Testis (tissue), 2 donors: ENCODE data around the gene TOMM40L.

Experiments
- POLR2A ChIP-seq: fragments of 450-650 bp; IDR thresholded peaks from one replicate; pipeline ENCODE4 v1.6.1; 2017; ENCODE audit warnings: antibody characterized with exemption, mild to moderate bottlenecking, moderate library complexity
- TF ChIP-seq, protein P1 (sequence below), 3 experiments: fragments of 450-650 bp in 2 of 3; fragments of 200-600 bp in 1 of 3; sonication (generic) in 1 of 3; IDR thresholded peaks; one replicate each; pipeline ENCODE4 v1.5.1; 2016 to 2019; ENCODE audit warnings: antibody characterized with exemption in 3 of 3, mild to moderate bottlenecking in 2 of 3, moderate library complexity in 1 of 3

DNA sequence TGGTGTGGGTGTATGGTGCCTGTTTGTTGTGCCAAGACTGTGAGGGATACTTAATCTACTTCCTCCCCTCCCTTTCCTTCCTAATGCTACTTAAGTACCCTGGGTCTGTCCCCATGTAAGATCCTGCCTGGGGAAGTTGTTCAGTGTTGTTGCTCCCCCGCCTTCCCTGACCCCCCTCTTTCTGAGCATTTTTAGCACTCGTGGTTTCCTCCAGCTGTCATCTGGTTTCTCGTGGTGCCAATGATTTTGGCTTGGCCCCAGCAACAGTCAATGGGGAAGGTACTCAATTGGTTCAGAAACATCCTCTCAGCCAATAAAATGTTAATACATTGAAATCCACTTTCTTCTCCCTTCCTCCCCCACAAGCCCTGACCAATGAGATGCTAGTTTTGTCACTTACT is 40.6 kb upstream of the TOMM40L start:
- no peak for TF ChIP-seq POLR2A
- TF ChIP-seq, protein P1, sequence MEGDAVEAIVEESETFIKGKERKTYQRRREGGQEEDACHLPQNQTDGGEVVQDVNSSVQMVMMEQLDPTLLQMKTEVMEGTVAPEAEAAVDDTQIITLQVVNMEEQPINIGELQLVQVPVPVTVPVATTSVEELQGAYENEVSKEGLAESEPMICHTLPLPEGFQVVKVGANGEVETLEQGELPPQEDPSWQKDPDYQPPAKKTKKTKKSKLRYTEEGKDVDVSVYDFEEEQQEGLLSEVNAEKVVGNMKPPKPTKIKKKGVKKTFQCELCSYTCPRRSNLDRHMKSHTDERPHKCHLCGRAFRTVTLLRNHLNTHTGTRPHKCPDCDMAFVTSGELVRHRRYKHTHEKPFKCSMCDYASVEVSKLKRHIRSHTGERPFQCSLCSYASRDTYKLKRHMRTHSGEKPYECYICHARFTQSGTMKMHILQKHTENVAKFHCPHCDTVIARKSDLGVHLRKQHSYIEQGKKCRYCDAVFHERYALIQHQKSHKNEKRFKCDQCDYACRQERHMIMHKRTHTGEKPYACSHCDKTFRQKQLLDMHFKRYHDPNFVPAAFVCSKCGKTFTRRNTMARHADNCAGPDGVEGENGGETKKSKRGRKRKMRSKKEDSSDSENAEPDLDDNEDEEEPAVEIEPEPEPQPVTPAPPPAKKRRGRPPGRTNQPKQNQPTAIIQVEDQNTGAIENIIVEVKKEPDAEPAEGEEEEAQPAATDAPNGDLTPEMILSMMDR (IDR thresholded peaks at IDR 0.05), result no peak
